Vagina (tissue), 2 donors: Measurements from ENCODE around the gene NEAT1. TPM values are rescaled to one million over a fixed set of nuclear protein-coding genes. Genes with fewer than 3 reads are reported as not detected.

Experiments
- DNase-seq, 2 donors: peaks; one replicate each; pipeline ENCODE4 v3.0.0-alpha.2; 2017; ENCODE audit errors: extremely low spot score in 2 of 2
- H3K27ac ChIP-seq: fragments of 200-600 bp; sonication (generic); one replicate; pipeline ENCODE4 v1.5.1; 2019
- H3K27me3 ChIP-seq: fragments of 200-600 bp; sonication (generic); one replicate; pipeline ENCODE4 v1.5.1; 2019
- H3K36me3 ChIP-seq, 2 donors: fragments of 200-600 bp; sonication (generic); one replicate each; pipeline ENCODE4 v1.5.1; 2017 to 2019
- H3K4me1 ChIP-seq: fragments of 200-600 bp; sonication (generic); one replicate; pipeline ENCODE4 v1.5.1; 2019
- H3K4me3 ChIP-seq, 2 donors: fragments of 200-600 bp; sonication (generic); 1 replicate in 1 of 2; 2 replicates in 1 of 2; pipeline ENCODE4 v1.5.1; 2016 to 2019
- H3K9me3 ChIP-seq: fragments of 200-600 bp; sonication (generic); one replicate; pipeline ENCODE4 v1.5.1; 2019
- CTCF ChIP-seq, 3 experiments: fragments of 450-650 bp in 2 of 3; fragments of 200-600 bp in 1 of 3; sonication (generic) in 1 of 3; IDR thresholded peaks; one replicate each; pipeline ENCODE4 v1.5.1; 2017 to 2019; ENCODE audit warnings: antibody characterized with exemption in 3 of 3, mild to moderate bottlenecking in 2 of 3, moderate library complexity in 2 of 3
- POLR2A ChIP-seq, 2 donors: fragments of 450-650 bp; IDR thresholded peaks; one replicate each; pipeline ENCODE4 v1.6.1; 2017; ENCODE audit warnings: antibody characterized with exemption in 2 of 2, mild to moderate bottlenecking in 2 of 2, moderate library complexity in 2 of 2
- POLR2AphosphoS5 ChIP-seq, 2 donors: sonication (generic); formaldehyde crosslinking; IDR thresholded peaks; one replicate each; pipeline ENCODE4 v1.9.0; 2017; ENCODE audit warnings: antibody characterized with exemption in 2 of 2, mild to moderate bottlenecking in 2 of 2, low read depth in 1 of 2; ENCODE audit not compliant: insufficient read depth in 1 of 2
- intact Hi-C: fragments of 100-400 bp; cut with DNase I; formaldehyde crosslinking; loops from one replicate; pipeline ENCODE4 v1.15.1; 2023
- total RNA-seq: library from RNA; depleted of rRNA; stranded (reverse); fragments of >200 nt; gene quantifications from one replicate; pipeline ENCODE4 v1.2.3, GENCODE V29; 2016

The NEAT1 gene
- total RNA-seq, 1 donor from 2014 or later = 857 TPM

GRCh38 chr11:65404210-65404609, 18.4 kb upstream of the NEAT1 start:
- no peak overlapping the region for H3K27ac ChIP-seq
- DNase-seq = no peak
- TF ChIP-seq POLR2A (IDR thresholded peaks at IDR 0.05) (no peak), CTCF (IDR thresholded peaks at IDR 0.05) (no peak), POLR2AphosphoS5 (IDR thresholded peaks at IDR 0.05; ENCODE audit: insufficient read depth in 1 of 2, low read depth in 1 of 2) (no peak)
- H3K9me3 ChIP-seq = no peaks in the 10 kb centered on the region
- H3K27me3 ChIP-seq = no peaks in the 10 kb centered on the region
- peaks cover 8% of the 10 kb centered on the region for H3K4me1 ChIP-seq
- H3K4me3 ChIP-seq = no peak overlapping the region
- intact Hi-C loops = no loop called here
- H3K36me3 ChIP-seq = peaks cover 0 to 76% of the 10 kb centered on the region in 2 donors

- no peak for DNase-seq
- Histone ChIP-seq H3K27me3 (no peaks in the 10 kb centered on the region), H3K9me3 (no peaks in the 10 kb centered on the region), H3K36me3 (peaks cover 0 to 76% of the 10 kb centered on the region in 2 donors), H3K4me3 (no peak overlapping the region), H3K27ac (no peak overlapping the region), H3K4me1 (peaks cover 8% of the 10 kb centered on the region)
- TF ChIP-seq POLR2A (IDR thresholded peaks at IDR 0.05) (no peak), CTCF (IDR thresholded peaks at IDR 0.05) (no peak), POLR2AphosphoS5 (IDR thresholded peaks at IDR 0.05; ENCODE audit: insufficient read depth in 1 of 2, low read depth in 1 of 2) (no peak)
- intact Hi-C loops = no loop called here
Measured at GRCh38 chr11:65404638-65405339, 17.8 kb upstream of the NEAT1 start.

GRCh38 chr11:65410936-65411680, 11.5 kb upstream of the NEAT1 start:
- H3K27me3 ChIP-seq = no peaks in the 10 kb centered on the region
- no peak overlapping the region for H3K27ac ChIP-seq
- H3K4me3 ChIP-seq = no peak overlapping the region
- no peak for TF ChIP-seq POLR2A (IDR thresholded peaks at IDR 0.05)
- no peak for TF ChIP-seq POLR2AphosphoS5 (IDR thresholded peaks at IDR 0.05; ENCODE audit: insufficient read depth in 1 of 2, low read depth in 1 of 2)
- TF ChIP-seq CTCF (IDR thresholded peaks at IDR 0.05) = no peak
- DNase-seq = no peak
- H3K36me3 ChIP-seq = peaks cover 0 to 50% of the 10 kb centered on the region in 2 donors
- intact Hi-C loops = no loop called here
- H3K9me3 ChIP-seq = no peaks in the 10 kb centered on the region
- H3K4me1 ChIP-seq = peaks cover 20% of the 10 kb centered on the region

- H3K27me3 ChIP-seq = no peaks in the 10 kb centered on the region
- no peak overlapping the region for H3K27ac ChIP-seq
- TF ChIP-seq POLR2A (IDR thresholded peaks at IDR 0.05) (no peak), CTCF (IDR thresholded peaks at IDR 0.05) (no peak), POLR2AphosphoS5 (IDR thresholded peaks at IDR 0.05; ENCODE audit: insufficient read depth in 1 of 2, low read depth in 1 of 2) (no peak)
- peaks cover 26% of the 10 kb centered on the region for H3K4me1 ChIP-seq
- DNase-seq = no peak
- intact Hi-C loops = no loop called here
- no peak overlapping the region for H3K4me3 ChIP-seq
- peaks cover 0 to 50% of the 10 kb centered on the region in 2 donors for H3K36me3 ChIP-seq
- no peaks in the 10 kb centered on the region for H3K9me3 ChIP-seq
Measured at GRCh38 chr11:65411681-65412070, 10.9 kb upstream of the NEAT1 start.
